BJ (cell line): Measurements from ENCODE around the gene TNFRSF6B. TPM values are rescaled to one million over a fixed set of nuclear protein-coding genes. Genes with fewer than 3 reads are reported as not detected.

Experiments
- CTCF ChIA-PET: fragments of 350-600 bp; formaldehyde crosslinking; extraction: SDS; loops from one replicate; lab custom pipeline; 2021; ENCODE audit warnings: antibody characterized with exemption, inconsistent platforms; lab: Yijun Ruan, JAX
- POLR2A ChIA-PET: fragments of 300-600 bp; sonication (Branson Sonifier 250); formaldehyde crosslinking; extraction: SDS; loops from one replicate; lab custom pipeline; 2021; ENCODE audit warnings: antibody characterized with exemption; lab: Charles Lee
- DNase-seq: peaks from one replicate; pipeline ENCODE4 v3.0.0-alpha.2; 2011; ENCODE audit warnings: low read depth
- H3K27me3 ChIP-seq: 2 replicates; pipeline ENCODE4 v1.6.0; 2011; ENCODE audit warnings: low read length; ENCODE audit not compliant: control insufficient read depth, insufficient read depth
- H3K36me3 ChIP-seq: 2 replicates; pipeline ENCODE4 v1.5.1; 2011; ENCODE audit warnings: low read length; ENCODE audit not compliant: control insufficient read depth, insufficient read depth
- H3K4me3 ChIP-seq: 2 replicates; pipeline ENCODE4 v1.5.1; 2011; ENCODE audit warnings: low read depth, mild to moderate bottlenecking, control low read depth, low read length
- CTCF ChIP-seq: IDR thresholded peaks from 2 replicates; pipeline ENCODE4 v1.5.1; 2011; ENCODE audit warnings: low read depth, mild to moderate bottlenecking, control low read depth, inconsistent platforms, low read length, moderate library complexity; ENCODE audit not compliant: insufficient read depth
- polyA plus RNA-seq: library from polyadenylated mRNA; depleted of rRNA; stranded (reverse); fragments of >200 nt; gene quantifications from 2 replicates; pipeline ENCODE4 v1.2.3, GENCODE V29; 2011

The TNFRSF6B gene
- polyA plus RNA-seq, 1 experiment: 3.2 TPM

DNA sequence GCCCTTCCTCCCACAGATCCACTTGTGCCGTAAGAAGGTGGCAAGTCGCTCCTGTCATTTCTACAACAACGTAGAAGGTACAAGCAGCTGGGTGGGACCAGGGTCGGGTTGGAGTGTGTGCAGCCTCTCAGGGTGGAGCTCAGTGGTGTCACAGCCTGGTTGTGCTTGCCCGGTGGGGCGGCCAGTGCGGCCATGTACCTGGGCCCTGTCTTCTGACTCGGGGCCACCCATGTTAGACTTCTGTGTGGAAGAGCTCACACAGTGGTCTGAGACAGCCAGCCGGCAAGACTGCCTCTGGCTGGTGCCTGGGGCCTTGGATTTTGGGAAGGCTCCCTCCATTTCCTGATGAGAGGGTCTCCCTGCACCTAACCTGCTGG lies 33.7 kb upstream of the TNFRSF6B start:
- no peak for TF ChIP-seq CTCF
- DNase-seq: no peak
- Histone ChIP-seq H3K27me3 (no peaks in the 10 kb centered on the region), H3K36me3 (peaks cover 46% of the 10 kb centered on the region), H3K4me3 (no peak overlapping the region)
- ChIA-PET CTCF (interaction anchor here (1.6 kb wide), 1 partner anchor 18 kb away, joined by 4 read pairs; no protein-coding TSS in a partner anchor), POLR2A (no interaction called here)

DNA sequence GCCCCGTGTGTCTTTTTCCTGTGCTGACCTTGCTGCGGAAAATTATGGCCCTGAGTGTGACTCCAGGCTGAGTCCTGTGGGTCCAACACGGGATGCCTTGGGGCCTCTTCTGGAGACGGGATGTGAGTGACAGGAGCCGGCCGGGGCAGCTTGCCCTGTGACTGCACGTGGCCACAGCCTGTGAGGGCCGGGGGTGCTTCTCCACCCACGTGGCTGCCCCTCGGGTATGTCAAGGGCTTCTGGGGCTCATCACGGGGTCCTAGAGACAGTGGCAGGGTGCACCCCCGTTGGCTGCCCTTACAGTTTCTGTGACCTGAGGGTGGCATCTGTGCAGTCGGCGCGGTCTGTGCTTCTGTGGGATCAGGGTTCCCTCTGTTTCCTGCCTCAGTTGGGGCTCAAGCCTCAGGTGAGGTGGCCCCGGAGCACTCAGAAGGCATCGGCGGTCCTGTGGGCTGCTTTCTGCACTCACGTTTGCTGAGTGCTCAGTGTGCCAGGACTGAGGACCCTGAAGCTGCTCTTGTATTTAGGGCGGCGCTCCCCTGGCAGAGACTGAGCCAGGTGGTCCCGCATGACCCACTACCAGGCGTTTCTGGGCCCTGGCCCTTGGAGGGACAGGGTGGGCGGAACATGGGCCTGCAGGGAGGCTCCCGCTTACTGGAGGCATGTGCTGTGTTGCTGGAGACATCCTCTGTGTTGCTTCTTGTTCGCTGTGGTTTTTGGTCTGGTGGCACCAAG lies 33.0 kb upstream of the TNFRSF6B start:
- peaks cover 49% of the 10 kb centered on the region for H3K36me3 ChIP-seq
- no peak for TF ChIP-seq CTCF
- H3K4me3 ChIP-seq: no peak overlapping the region
- ChIA-PET CTCF (no interaction called here), POLR2A (no interaction called here)
- no peak for DNase-seq
- H3K27me3 ChIP-seq: no peaks in the 10 kb centered on the region

GRCh38 chr20:63664143-63664851 lies 32.2 kb upstream of the TNFRSF6B start:
- ChIA-PET CTCF (no interaction called here), POLR2A (interaction anchor here (0.7 kb wide), 1 partner anchor 1566 kb away, joined by 4 read pairs; no protein-coding TSS in a partner anchor)
- no peak for TF ChIP-seq CTCF
- Histone ChIP-seq H3K36me3 (peaks cover 50% of the 10 kb centered on the region), H3K27me3 (no peaks in the 10 kb centered on the region), H3K4me3 (no peak overlapping the region)
- DNase-seq: no peak

GRCh38 chr20:63664861-63665594 lies 31.4 kb upstream of the TNFRSF6B start:
- DNase-seq: no peak
- Histone ChIP-seq H3K36me3 (peaks cover 50% of the 10 kb centered on the region), H3K27me3 (no peaks in the 10 kb centered on the region)

More at GRCh38 chr20:63664861-63665594, 31.4 kb upstream of the TNFRSF6B start:
- no peak for TF ChIP-seq CTCF
- CTCF ChIA-PET: no interaction called here
- POLR2A ChIA-PET: interaction anchor here (0.7 kb wide), 1 partner anchor 1567 kb away, joined by 4 read pairs; no protein-coding TSS in a partner anchor
- no peak overlapping the region for H3K4me3 ChIP-seq
